WTC11 (cell line): Measurements from ENCODE around the gene SLC16A13. TPM values are rescaled to one million over a fixed set of nuclear protein-coding genes. Genes with fewer than 3 reads are reported as not detected.

ENCODE experiments used
- ATAC-seq: fragments of 200-7000 bp; cut with Tn5 transposase; 2 replicates; pipeline ENCODE4 v1.10.0; 2021; ENCODE audit warnings: mild to moderate bottlenecking, moderate library complexity
- CTCF ChIA-PET: fragments of 300-600 bp; sonication (Branson Sonifier 250); formaldehyde crosslinking; loops from one replicate; lab custom pipeline; 2021; ENCODE audit warnings: antibody characterized with exemption; lab: Charles Lee
- POLR2A ChIA-PET: fragments of 350-600 bp; sonication (Branson Sonifier 250); formaldehyde crosslinking; loops from one replicate; lab custom pipeline; 2021; ENCODE audit warnings: antibody characterized with exemption; lab: Charles Lee
- DNase-seq: peaks from one replicate; pipeline ENCODE4 v3.0.0; 2021; ENCODE audit warnings: low spot score
- H3K27ac Mint-ChIP-seq: 2 replicates; pipeline ENCODE4 v1.8.0; 2021; ENCODE audit warnings: mixed read lengths
- H3K27me3 Mint-ChIP-seq: 2 replicates; pipeline ENCODE4 v1.8.0; 2021; ENCODE audit warnings: low read depth, mild to moderate bottlenecking, moderate library complexity, mixed read lengths
- H3K36me3 Mint-ChIP-seq: 2 replicates; pipeline ENCODE4 v1.8.0; 2021; ENCODE audit warnings: mixed read lengths
- H3K4me1 Mint-ChIP-seq: 2 replicates; pipeline ENCODE4 v1.8.0; 2022; ENCODE audit warnings: mixed read lengths
- H3K4me3 Mint-ChIP-seq: 2 replicates; pipeline ENCODE4 v1.8.0; 2021; ENCODE audit warnings: mild to moderate bottlenecking, moderate library complexity, mixed read lengths
- H3K9me3 Mint-ChIP-seq: 2 replicates; pipeline ENCODE4 v1.8.0; 2021; ENCODE audit warnings: mixed read lengths
- ELF4 ChIP-seq: sonication (generic); formaldehyde crosslinking; IDR thresholded peaks from 2 replicates; pipeline ENCODE4 v1.8.1; 2022; ENCODE audit warnings: low read depth, mild to moderate bottlenecking, moderate library complexity, missing genetic modification reagents
- ETV6 ChIP-seq: sonication (generic); formaldehyde crosslinking; IDR thresholded peaks from 2 replicates; pipeline ENCODE4 v1.8.1; 2022; ENCODE audit warnings: mild to moderate bottlenecking, missing genetic modification reagents
- FOXP4 ChIP-seq: sonication (generic); formaldehyde crosslinking; IDR thresholded peaks from 2 replicates; pipeline ENCODE4 v1.8.0; 2022; ENCODE audit warnings: mild to moderate bottlenecking, missing genetic modification reagents
- GRHL2 ChIP-seq: fragments of 250-450 bp; sonication (Bioruptor Pico); IDR thresholded peaks from 2 replicates; pipeline ENCODE4 v1.8.0; 2022; ENCODE audit warnings: mild to moderate bottlenecking, moderate library complexity; ENCODE audit not compliant: insufficient replicate concordance, severe bottlenecking
- MAX ChIP-seq: sonication (generic); formaldehyde crosslinking; IDR thresholded peaks from 2 replicates; pipeline ENCODE4 v1.8.0; 2022; ENCODE audit warnings: mild to moderate bottlenecking, missing genetic modification reagents
- MYBL2 ChIP-seq: sonication (generic); formaldehyde crosslinking; IDR thresholded peaks from 2 replicates; pipeline ENCODE4 v1.8.1; 2023; ENCODE audit warnings: mild to moderate bottlenecking, moderate library complexity, missing genetic modification reagents
- PRDM15 ChIP-seq: sonication (generic); formaldehyde crosslinking; IDR thresholded peaks from 2 replicates; pipeline ENCODE4 v1.8.0; 2022; ENCODE audit warnings: missing genetic modification reagents
- RELA ChIP-seq: sonication (generic); formaldehyde crosslinking; IDR thresholded peaks from 2 replicates; pipeline ENCODE4 v1.8.1; 2022; ENCODE audit warnings: missing genetic modification reagents, mild to moderate bottlenecking, borderline replicate concordance
- SMAD4 ChIP-seq: sonication (generic); formaldehyde crosslinking; IDR thresholded peaks from 2 replicates; pipeline ENCODE4 v1.8.0; 2022; ENCODE audit warnings: mild to moderate bottlenecking, missing genetic modification reagents
- TCF7 ChIP-seq: sonication (generic); formaldehyde crosslinking; IDR thresholded peaks from 2 replicates; pipeline ENCODE4 v1.8.0; 2022; ENCODE audit warnings: mild to moderate bottlenecking, low read depth, missing genetic modification reagents, moderate library complexity
- ZNF138 ChIP-seq: sonication (generic); formaldehyde crosslinking; conservative IDR thresholded peaks from 2 replicates; pipeline ENCODE4 v1.8.1; 2022; ENCODE audit warnings: mild to moderate bottlenecking, moderate library complexity, missing genetic modification reagents
- ZNF396 ChIP-seq: fragments of 250-450 bp; sonication (Bioruptor Pico); IDR thresholded peaks from 2 replicates; pipeline ENCODE4 v1.8.0; 2021; ENCODE audit warnings: mild to moderate bottlenecking, moderate library complexity, borderline replicate concordance
- ZNF423 ChIP-seq: fragments of 250-450 bp; sonication (Bioruptor Pico); IDR thresholded peaks from 2 replicates; pipeline ENCODE4 v2.1.2; 2022; ENCODE audit warnings: mild to moderate bottlenecking, moderate library complexity
- ZSCAN18 ChIP-seq: fragments of 250-450 bp; sonication (Bioruptor Pico); IDR thresholded peaks from 2 replicates; pipeline ENCODE4 v2.1.2; 2022; ENCODE audit warnings: mild to moderate bottlenecking, moderate library complexity
- total RNA-seq: library from RNA; stranded (reverse); gene quantifications from 3 replicates; pipeline ENCODE4 v1.2.3, GENCODE V29; 2021
- TF ChIP-seq, protein P1 (sequence below): sonication (generic); formaldehyde crosslinking; IDR thresholded peaks from 2 replicates; pipeline ENCODE4 v1.8.1; 2022; ENCODE audit warnings: mild to moderate bottlenecking, moderate library complexity, missing genetic modification reagents
- TF ChIP-seq, protein P2 (sequence below): sonication (generic); formaldehyde crosslinking; IDR thresholded peaks from 2 replicates; pipeline ENCODE4 v1.8.1; 2023; ENCODE audit warnings: mild to moderate bottlenecking, moderate library complexity, missing genetic modification reagents
- TF ChIP-seq, protein P3 (sequence below): sonication (generic); formaldehyde crosslinking; IDR thresholded peaks from 2 replicates; pipeline ENCODE4 v1.8.0; 2023; ENCODE audit warnings: missing genetic modification reagents, mild to moderate bottlenecking, borderline replicate concordance

The SLC16A13 gene
- total RNA-seq, 1 experiment from 2014 or later, result 5.2 TPM

GRCh38 chr17:7021993-7022778 is 13.6 kb upstream of the SLC16A13 start (continued):
- 0 out of 2 replicates have a peak, but pooled peaks have one; percentile 29 for TF ChIP-seq FOXP4 (CRISPR knock-in tag)
- TF ChIP-seq ZNF423, result no peak
- TF ChIP-seq SMAD4 (CRISPR knock-in tag), result no peak
- TF ChIP-seq PRDM15 (CRISPR knock-in tag), result peak; percentile 89
- no peak for TF ChIP-seq RELA
- no peak for TF ChIP-seq GRHL2 (CRISPR knock-in tag)
- TF ChIP-seq, protein P1, sequence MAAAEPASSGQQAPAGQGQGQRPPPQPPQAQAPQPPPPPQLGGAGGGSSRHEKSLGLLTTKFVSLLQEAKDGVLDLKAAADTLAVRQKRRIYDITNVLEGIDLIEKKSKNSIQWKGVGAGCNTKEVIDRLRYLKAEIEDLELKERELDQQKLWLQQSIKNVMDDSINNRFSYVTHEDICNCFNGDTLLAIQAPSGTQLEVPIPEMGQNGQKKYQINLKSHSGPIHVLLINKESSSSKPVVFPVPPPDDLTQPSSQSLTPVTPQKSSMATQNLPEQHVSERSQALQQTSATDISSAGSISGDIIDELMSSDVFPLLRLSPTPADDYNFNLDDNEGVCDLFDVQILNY, result peak; percentile 69; the same call in 1 of the 2 replicates
- TF ChIP-seq, protein P2, sequence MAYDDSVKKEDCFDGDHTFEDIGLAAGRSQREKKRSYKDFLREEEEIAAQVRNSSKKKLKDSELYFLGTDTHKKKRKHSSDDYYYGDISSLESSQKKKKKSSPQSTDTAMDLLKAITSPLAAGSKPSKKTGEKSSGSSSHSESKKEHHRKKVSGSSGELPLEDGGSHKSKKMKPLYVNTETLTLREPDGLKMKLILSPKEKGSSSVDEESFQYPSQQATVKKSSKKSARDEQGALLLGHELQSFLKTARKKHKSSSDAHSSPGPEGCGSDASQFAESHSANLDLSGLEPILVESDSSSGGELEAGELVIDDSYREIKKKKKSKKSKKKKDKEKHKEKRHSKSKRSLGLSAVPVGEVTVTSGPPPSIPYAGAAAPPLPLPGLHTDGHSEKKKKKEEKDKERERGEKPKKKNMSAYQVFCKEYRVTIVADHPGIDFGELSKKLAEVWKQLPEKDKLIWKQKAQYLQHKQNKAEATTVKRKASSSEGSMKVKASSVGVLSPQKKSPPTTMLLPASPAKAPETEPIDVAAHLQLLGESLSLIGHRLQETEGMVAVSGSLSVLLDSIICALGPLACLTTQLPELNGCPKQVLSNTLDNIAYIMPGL (CRISPR knock-in tag), result peak; percentile 89

GRCh38 chr17:7022781-7023571 is 12.8 kb upstream of the SLC16A13 start, which contains the start of gene BCL6B:
TSS of gene BCL6B (plus strand) at chr17:7023050. CDS start at chr17:7023672, 622 bp downstream.
- DNase-seq, result peak; percentile 65
- Mint-ChIP-seq H3K27me3 (peaks cover 44% of the 10 kb centered on the region), H3K9me3 (no peaks in the 10 kb centered on the region), H3K4me1 (peaks cover 50% of the 10 kb centered on the region), H3K36me3 (peaks cover 18% of the 10 kb centered on the region), H3K27ac (peak within 1 kb of the TSS; percentile 93), H3K4me3 (peak within 1 kb of the TSS; percentile 91)
- POLR2A ChIA-PET, result interaction anchor here (0.6 to 1.6 kb wide), 3 partner anchors 13 to 836 kb away, joined by 3 to 10 read pairs (median 4); partner anchors contain the start of gene SLC16A13
- no peak; the same call in 1 of the 2 replicates for ATAC-seq
- CTCF ChIA-PET, result interaction anchor here (0.7 to 3.2 kb wide), 30 partner anchors 8 to 321 kb away, joined by 3 to 34 read pairs (median 5); partner anchors contain the start of genes ALOX12, NEURL4 and SLC16A13
- TF ChIP-seq MYBL2 (CRISPR knock-in tag) (no peak), ETV6 (0 out of 2 replicates have a peak, but pooled peaks have one; percentile 14), TCF7 (CRISPR knock-in tag) (no peak), ZNF396 (CRISPR knock-in tag) (no peak), ZNF138 (no peak), ZSCAN18 (no peak), MAX (0 out of 2 replicates have a peak, but pooled peaks have one; percentile 2), ELF4 (CRISPR knock-in tag) (no peak)
- TF ChIP-seq, protein P3, sequence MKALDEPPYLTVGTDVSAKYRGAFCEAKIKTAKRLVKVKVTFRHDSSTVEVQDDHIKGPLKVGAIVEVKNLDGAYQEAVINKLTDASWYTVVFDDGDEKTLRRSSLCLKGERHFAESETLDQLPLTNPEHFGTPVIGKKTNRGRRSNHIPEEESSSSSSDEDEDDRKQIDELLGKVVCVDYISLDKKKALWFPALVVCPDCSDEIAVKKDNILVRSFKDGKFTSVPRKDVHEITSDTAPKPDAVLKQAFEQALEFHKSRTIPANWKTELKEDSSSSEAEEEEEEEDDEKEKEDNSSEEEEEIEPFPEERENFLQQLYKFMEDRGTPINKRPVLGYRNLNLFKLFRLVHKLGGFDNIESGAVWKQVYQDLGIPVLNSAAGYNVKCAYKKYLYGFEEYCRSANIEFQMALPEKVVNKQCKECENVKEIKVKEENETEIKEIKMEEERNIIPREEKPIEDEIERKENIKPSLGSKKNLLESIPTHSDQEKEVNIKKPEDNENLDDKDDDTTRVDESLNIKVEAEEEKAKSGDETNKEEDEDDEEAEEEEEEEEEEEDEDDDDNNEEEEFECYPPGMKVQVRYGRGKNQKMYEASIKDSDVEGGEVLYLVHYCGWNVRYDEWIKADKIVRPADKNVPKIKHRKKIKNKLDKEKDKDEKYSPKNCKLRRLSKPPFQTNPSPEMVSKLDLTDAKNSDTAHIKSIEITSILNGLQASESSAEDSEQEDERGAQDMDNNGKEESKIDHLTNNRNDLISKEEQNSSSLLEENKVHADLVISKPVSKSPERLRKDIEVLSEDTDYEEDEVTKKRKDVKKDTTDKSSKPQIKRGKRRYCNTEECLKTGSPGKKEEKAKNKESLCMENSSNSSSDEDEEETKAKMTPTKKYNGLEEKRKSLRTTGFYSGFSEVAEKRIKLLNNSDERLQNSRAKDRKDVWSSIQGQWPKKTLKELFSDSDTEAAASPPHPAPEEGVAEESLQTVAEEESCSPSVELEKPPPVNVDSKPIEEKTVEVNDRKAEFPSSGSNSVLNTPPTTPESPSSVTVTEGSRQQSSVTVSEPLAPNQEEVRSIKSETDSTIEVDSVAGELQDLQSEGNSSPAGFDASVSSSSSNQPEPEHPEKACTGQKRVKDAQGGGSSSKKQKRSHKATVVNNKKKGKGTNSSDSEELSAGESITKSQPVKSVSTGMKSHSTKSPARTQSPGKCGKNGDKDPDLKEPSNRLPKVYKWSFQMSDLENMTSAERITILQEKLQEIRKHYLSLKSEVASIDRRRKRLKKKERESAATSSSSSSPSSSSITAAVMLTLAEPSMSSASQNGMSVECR (CRISPR knock-in tag), result no peak
